NCI-H82 treated with DMSO at 0.1 percent for 48 hours (cell line): ENCODE data around the gene C15orf39.

Source experiments
- DNase-seq: peaks from one replicate; lab custom pipeline; 2025; ENCODE audit not compliant: unreplicated experiment; lab: John Stamatoyannopoulos, UW

The C15orf39 gene

GRCh38 chr15:75172284-75172820, 29.3 kb upstream of the C15orf39 start:
- DNase-seq, result no peak

- no peak for DNase-seq
Measured at GRCh38 chr15:75174102-75174501, 27.6 kb upstream of the C15orf39 start.

GRCh38 chr15:75174729-75175128, 27.0 kb upstream of the C15orf39 start:
- no peak for DNase-seq

- no peak for DNase-seq
Measured at GRCh38 chr15:75176396-75176761, 25.3 kb upstream of the C15orf39 start.

GRCh38 chr15:75177360-75178071, 24.2 kb upstream of the C15orf39 start:
- no peak for DNase-seq

- DNase-seq, result no peak
Measured at GRCh38 chr15:75178171-75178937, 23.3 kb upstream of the C15orf39 start.

GRCh38 chr15:75178938-75179745, 22.5 kb upstream of the C15orf39 start:
- DNase-seq, result no peak

- no peak for DNase-seq
Measured at GRCh38 chr15:75179746-75180140, 21.9 kb upstream of the C15orf39 start.

GRCh38 chr15:75181780-75182179, 19.9 kb upstream of the C15orf39 start:
- no peak for DNase-seq

- DNase-seq, result no peak
Measured at GRCh38 chr15:75182187-75183131, 19.2 kb upstream of the C15orf39 start.

GRCh38 chr15:75185271-75186029, 16.2 kb upstream of the C15orf39 start:
- no peak for DNase-seq

- no peak for DNase-seq
Measured at GRCh38 chr15:75186044-75186443, 15.6 kb upstream of the C15orf39 start.

GRCh38 chr15:75188499-75188898, 13.2 kb upstream of the C15orf39 start:
- DNase-seq, result no peak

- DNase-seq, result no peak
Measured at GRCh38 chr15:75191235-75191634, 10.4 kb upstream of the C15orf39 start.

- no peak for DNase-seq
Measured at GRCh38 chr15:75192307-75192706, 9.4 kb upstream of the C15orf39 start.

GRCh38 chr15:75193272-75193671, 8.4 kb upstream of the C15orf39 start:
- DNase-seq, result no peak

GRCh38 chr15:75193976-75194375, 7.7 kb upstream of the C15orf39 start:
- no peak for DNase-seq

- DNase-seq, result no peak
Measured at GRCh38 chr15:75194397-75194796, 7.3 kb upstream of the C15orf39 start.

- DNase-seq, result peak; percentile 24
Measured at GRCh38 chr15:75195122-75195765, 6.4 kb upstream of the C15orf39 start.
